GM13976 (cell line): ENCODE results near the gene CLDN2.

Experiments used
- DNase-seq: peaks from one replicate; pipeline ENCODE4 v3.0.0; 2012; ENCODE audit warnings: low spot score
- in situ Hi-C: fragments of 300-500 bp; cut with MboI; formaldehyde crosslinking; loops from one replicate; pipeline ENCODE4 v1.12.0; 2022; ENCODE audit warnings: low sequenced_read_pairs, mixed read lengths, inconsistent platforms; ENCODE audit not compliant: unreplicated experiment
- TF ChIP-seq, protein P1 (sequence below): IDR thresholded peaks from 2 replicates; pipeline ENCODE4 v1.5.1; 2012; ENCODE audit warnings: borderline replicate concordance, mild to moderate bottlenecking; ENCODE audit not compliant: insufficient read depth; ENCODE audit errors: extremely low read depth, missing control alignments, control extremely low read depth

The CLDN2 gene

GRCh38 chrX:106917830-106918500 is 2.2 kb upstream of the CLDN2 start:
- TF ChIP-seq, protein P1, sequence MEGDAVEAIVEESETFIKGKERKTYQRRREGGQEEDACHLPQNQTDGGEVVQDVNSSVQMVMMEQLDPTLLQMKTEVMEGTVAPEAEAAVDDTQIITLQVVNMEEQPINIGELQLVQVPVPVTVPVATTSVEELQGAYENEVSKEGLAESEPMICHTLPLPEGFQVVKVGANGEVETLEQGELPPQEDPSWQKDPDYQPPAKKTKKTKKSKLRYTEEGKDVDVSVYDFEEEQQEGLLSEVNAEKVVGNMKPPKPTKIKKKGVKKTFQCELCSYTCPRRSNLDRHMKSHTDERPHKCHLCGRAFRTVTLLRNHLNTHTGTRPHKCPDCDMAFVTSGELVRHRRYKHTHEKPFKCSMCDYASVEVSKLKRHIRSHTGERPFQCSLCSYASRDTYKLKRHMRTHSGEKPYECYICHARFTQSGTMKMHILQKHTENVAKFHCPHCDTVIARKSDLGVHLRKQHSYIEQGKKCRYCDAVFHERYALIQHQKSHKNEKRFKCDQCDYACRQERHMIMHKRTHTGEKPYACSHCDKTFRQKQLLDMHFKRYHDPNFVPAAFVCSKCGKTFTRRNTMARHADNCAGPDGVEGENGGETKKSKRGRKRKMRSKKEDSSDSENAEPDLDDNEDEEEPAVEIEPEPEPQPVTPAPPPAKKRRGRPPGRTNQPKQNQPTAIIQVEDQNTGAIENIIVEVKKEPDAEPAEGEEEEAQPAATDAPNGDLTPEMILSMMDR = no peak
- in situ Hi-C loops = no loop called here
- DNase-seq = no peak

DNA sequence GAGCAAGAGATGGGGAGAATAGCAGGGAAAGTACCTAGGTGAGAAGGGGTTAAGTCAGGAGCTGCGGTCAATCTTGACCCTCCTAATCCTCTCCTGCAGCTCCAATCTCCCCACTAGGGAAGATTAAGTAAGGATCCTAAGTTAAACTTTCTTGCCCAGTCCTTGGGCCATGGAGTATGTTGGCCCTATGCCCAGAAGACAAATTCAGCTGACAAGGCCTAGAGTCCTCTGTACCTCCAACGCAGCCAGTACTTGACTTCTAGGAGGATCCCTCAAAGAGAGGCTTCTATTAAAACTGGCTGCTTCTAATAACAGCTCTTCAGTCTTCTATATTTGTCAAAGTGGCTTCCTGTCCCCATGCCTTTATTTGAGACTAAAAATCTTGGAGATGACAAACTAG is 1.4 kb downstream of the CLDN2 start:
- no peak for DNase-seq
- in situ Hi-C loops = no loop called here
- TF ChIP-seq, protein P1 = no peak

- in situ Hi-C loops = no loop called here
- DNase-seq = no peak
- TF ChIP-seq, protein P1 = no peak
Observed at GRCh38 chrX:106927023-106927422, 6.8 kb downstream of the CLDN2 start.

DNA sequence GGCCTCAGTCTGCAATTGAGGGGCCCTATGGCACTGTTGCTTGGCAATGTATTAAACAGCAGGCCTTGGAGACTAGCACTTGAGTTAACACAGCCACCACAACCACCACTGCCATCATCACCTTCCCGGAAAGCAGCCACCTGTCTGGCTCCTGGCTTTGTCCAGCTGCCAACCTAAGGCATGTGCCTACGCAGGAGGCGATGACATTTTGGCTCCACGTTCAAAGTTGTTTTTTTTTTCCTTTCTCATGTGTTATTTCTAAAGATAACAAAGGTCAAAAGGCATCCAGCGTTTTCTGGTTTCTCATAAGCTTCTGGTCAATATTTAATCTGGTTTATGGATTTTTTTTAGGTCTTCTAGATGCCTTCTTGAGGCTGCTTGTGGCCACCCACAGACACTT is 7.5 kb downstream of the CLDN2 start:
- DNase-seq = no peak
- in situ Hi-C loops = no loop called here
- TF ChIP-seq, protein P1 = no peak

- DNase-seq = no peak
- in situ Hi-C loops = no loop called here
Observed at GRCh38 chrX:106928227-106928626, 8.0 kb downstream of the CLDN2 start.

DNA sequence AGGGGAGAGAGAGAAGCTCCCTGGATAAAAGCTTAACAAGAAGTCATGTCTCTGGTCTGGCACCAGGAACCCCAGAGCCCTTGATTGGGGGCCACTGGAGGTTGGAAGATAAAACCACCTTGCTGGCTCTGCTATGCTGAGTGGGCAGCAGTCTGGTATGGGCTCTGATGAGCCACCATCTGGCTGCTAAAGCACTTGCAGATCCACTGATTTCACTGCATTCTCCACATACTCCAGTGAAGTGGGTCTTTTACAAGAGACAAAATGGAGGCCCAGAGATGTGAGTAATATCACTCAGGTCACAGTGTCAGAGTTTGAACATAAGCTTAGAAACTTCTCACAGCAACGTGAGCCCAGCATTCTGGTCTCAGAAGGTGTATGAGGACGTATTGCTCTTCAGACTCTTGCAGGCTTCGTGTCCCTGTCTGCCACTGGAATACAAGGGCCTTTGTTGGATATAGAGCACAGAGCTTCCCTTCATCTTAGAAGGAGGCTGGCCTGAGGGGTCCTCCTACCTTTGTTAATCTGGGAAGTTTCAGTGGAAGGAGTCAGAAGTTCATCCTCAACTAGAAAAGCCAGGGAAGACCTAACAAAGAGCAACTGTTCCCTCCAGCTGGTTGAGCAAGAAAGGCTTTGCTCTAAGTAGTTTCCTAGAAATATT is 11.8 kb downstream of the CLDN2 start:
- no peak for DNase-seq
- TF ChIP-seq, protein P1 = no peak
- in situ Hi-C loops = no loop called here

More at GRCh38 chrX:106928227-106928626, 8.0 kb downstream of the CLDN2 start:
- TF ChIP-seq, protein P1 = no peak
